ENCODE results near the gene GABRB1.
"Not testable (repeated sequence)": the region's sequence is repeated elsewhere in the genome, so short reads cannot be mapped to it uniquely, and the experiment has no call there.

Gene GABRB1

DNA sequence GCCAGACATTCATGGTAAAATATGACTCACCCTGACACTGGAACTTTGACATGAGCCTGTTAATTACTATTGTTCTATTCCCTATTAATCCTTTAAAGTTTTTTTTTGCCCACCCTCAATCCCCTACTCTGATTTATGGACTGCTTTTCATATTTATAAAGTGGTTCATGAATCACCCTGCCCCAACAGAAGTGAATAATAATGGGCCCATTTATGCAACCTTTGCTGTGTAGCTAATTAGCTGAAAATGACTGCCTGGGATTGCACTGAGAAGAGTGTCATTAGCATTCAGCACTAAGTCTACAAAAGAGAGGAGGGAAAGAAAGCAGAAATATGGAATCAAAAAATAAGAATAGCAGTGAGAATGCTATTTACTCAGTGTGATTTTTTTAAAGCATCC is 277.8 kb downstream of the GABRB1 start:
- no peak for DNase-seq (ENCODE audit: low read depth)

DNA sequence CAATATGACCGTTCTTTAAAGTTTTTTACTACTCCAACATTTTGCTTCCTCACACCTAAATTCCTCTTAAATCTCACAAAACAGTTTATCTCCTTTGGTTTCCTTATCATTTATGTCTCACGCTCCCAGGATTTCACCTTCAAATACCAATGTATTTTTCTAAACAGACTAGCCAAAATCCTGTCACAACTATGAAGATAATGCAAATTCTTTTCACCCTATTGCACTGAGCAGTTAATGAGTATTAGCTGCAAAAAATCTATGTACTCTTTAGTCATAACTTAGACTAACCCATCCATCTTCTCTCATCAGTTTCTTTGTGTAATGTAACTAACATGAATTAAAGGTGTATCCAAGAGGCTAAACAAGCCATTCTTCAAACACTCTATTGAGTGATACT is 280.8 kb downstream of the GABRB1 start:
- DNase-seq (ENCODE audit: low read depth), result no peak

DNA sequence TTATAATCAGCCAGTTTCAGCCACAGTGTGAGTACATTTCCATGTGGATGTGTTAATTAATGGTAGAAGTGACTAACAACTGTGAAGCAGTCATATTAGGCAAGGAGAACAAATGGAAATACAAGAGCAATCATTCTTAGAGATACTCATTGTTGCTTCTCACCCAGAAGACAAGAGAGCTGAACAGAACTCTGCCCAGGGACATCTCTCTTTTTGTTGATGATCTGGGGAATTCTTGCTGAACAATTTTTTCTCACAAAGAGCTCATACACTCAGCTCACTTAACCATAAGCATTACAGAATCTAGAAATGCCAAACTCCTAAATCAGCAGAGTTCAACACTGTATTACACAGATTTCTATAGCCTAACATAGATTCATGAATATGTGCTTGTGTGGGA is 282.0 kb downstream of the GABRB1 start:
- DNase-seq (ENCODE audit: low read depth), result no peak

DNA sequence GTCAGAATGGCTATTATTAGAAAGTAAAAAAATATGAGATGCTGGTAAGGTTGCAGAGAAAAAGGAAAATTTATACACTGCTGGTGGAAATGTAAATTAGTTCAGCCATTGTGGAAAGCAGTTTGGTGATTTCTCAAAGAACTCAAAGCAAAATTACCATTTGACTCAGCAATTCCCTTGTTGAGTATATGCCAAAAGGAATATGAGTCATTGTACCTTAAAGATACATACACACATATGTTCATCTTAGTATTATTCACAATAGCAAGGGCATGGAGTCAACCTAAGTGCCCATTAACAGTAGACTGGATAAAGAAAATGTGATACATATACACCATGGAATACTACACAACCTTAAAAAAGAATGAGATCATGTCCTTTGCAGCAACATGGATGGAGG is 284.0 kb downstream of the GABRB1 start:
- DNase-seq (ENCODE audit: low read depth), result no peak

DNA sequence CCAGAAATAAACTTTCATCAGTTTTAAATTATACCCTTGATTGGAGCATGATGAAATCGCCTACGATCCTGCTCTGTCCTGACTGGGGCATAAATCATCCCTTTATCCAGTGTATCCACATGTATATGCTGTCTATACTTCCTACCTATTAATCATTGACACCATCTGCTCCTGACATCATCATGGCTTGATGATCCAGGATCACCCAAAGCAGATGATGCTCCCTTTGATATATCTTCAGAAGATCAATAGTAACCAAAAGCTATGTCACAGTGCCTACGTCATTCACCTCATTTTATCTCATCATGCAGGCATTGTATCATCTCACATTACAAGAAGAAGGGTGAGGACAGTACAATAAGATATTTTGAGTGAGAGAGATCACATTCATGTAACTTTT is 294.7 kb downstream of the GABRB1 start:
- no peak for DNase-seq (ENCODE audit: low read depth)

DNA sequence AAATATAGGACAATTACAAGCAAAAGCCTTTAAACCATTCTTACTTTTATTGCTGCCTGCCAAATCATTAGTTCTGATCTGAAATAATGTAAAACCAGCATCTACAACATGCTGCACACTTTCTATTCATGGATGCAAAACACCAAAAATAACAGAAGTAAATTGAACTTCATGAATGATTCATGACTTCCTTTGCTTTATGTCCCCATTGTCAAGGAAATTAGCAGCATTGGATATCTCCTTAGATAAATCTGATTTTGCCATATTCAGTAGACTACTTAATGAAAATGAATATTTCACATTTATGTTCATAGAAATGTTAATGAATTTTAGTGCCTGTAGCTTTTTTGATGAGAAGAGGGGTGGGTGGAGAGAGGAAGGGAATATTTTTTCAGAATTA is 299.5 kb downstream of the GABRB1 start:
- no peak for DNase-seq (ENCODE audit: low read depth)

DNA sequence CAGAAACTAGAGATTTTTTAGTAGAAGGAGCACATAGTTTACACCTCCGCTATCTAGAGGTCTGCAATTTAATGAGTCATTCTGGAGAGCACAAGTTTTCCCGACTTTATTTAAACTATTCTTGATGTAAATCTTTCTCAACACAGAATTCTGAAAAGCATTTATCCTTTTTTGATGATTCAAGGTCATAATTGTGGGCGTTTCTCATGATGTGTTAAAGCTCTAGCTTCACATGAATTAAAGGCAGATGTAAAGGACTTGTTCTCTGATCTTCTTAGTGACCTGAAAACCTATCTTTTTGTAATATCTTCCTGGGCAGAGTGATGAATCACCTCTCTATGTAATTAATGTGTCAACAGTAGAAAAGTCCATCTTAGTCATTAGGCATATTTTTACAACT is 303.3 kb downstream of the GABRB1 start:
- DNase-seq (ENCODE audit: low read depth), result no peak

DNA sequence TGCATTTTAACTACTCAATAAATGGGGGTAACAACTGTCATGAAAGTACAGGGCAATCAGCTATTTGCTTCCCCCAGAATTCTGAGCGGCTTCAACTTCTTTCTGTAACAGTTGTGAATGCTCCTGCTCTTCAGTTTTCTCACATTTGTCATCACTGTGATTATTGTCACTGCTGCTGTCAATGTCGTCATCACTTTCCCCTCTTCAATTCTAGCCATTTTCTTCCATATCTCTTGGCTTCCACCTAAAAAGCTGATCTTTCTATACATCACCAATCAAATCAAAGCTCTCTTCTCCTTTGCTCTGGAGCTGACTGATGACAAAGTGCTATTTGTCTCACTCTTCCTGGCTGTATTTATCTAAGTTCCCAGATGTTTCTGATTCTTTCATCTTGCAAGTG is 306.5 kb downstream of the GABRB1 start:
- no peak for DNase-seq (ENCODE audit: low read depth)

DNA sequence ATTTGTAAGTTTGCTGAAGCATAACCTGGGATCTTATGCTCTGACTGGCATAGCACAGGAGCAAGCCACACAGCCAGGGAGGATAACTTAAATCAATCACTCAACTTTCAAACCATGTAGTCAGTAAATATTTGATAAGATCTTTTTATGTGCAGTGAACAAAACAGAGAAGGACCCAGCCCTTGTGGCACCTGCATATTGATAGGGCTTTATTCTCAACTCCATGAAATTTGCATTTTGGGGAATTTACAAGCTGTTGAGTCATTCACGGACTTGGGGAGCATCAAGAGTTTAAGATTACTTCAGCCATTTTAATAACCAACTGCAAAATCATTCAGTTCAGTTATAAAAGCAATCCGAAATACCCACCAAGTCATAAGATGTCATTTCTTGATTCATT is 309.5 kb downstream of the GABRB1 start:
- no peak for DNase-seq (ENCODE audit: low read depth)

DNA sequence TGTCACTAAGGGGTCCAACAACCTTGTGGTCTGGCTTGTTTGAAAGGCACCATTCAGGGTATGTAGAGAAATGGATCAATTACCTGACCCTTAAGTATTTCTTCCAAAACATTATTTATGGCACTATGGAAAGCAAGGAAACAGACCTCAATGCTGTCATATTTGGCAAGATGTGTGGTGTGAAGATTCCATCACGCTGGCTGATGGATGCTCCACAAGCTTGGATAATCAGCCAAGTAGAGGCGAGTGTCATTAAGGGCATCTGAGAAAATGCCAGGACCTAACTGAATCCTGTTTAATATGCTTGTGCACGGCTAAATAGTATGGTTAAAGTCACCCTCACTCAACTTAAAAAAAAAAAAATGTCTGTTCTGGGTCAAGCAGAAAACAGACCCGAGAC is 311.4 kb downstream of the GABRB1 start:
- no peak for DNase-seq (ENCODE audit: low read depth)

DNA sequence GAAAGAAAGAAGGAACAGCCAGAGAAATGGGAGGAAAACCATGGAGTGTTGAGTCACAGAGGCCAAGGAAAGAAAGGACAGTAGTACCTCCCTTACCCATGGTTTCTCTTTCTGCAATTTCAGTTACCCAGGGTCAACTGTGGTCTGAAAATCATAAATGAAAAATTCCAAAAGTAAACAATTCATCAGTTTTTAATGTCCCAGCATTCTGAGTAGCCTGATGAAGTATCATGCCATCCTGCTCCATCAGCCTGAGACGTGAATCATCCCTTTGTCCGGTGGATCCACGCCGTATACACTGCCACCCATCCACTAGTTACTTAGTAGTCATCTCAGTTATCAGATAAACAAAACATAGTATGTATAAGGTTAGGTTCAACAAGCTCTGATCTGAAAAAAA is 318.0 kb downstream of the GABRB1 start:
- DNase-seq (ENCODE audit: low read depth), result no peak

DNA sequence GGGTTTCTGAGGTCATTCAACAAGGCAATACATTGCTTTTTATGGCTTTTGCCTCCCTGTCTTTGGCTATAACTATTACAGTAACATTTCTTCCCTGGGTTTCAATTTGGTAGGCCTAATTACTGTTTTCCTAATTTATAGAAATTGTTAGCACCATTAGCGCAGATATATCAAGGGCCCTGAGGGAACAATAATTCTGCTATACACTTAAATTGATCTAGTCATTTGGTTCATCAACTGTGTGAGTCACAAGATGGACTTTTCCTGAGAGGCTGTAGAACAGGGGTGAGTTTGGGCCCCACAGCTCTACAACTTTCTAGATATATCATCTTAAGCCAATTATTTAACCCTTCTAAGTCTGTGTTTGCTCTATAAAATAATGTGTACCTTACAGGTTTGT is 324.2 kb downstream of the GABRB1 start:
- no peak for DNase-seq (ENCODE audit: low read depth)

DNA sequence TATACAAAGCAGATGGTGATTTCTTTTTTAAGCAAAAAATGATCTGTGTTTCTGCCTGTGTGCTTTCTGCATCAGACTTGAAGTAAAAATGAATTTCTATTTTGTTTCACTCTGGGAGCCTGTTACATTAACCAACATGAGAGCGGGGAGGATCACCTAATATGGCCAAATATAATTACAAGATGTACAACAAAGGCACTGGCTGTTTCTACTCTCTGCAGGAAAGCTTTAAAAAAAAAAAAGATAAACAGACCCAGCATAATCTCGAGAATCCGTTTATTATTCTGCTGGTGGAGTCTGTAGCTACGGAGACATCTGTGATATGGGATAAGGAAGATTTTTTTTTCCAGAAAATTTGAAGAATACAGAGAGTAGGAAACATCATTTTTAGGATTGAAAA is 328.5 kb downstream of the GABRB1 start:
- no peak for DNase-seq (ENCODE audit: low read depth)

DNA sequence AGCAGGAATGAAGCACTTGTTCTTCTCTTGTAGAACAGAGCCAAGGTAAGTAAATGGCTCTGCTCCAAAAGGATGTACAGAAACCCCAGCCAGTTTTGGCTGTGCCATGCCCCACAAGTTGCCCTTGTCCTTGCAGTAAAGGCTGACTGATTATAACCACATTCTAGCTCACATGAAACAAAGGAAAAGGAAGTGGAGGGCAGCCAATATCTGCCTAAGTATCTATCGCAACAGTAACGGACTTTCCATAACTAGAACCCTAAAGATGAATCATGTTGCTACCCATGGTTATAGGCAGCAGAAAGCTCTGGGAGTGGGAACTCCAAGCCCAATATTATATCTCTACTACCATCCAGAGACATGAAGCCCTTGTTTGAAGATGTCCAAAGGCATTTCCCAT is 336.4 kb downstream of the GABRB1 start:
- no peak for DNase-seq (ENCODE audit: low read depth)

DNA sequence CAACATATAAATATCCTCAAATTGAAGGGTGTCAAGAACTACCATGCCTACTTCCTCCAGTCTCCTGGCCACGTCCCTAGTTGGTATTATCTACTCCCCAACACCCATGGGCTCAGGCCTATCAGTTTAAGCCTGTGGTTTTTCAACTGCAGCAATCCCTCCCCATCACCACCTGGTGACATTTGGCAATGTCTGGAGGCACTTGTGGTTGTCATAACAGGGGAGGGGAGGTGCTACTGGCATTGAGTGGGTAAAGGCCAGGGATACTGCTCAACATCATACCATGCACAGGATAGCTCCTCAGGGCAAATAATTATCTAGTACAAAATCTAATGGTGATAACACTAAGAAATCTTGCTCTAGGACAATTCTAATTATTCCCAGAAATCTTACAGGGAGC is 336.8 kb downstream of the GABRB1 start:
- DNase-seq (ENCODE audit: low read depth), result no peak

DNA sequence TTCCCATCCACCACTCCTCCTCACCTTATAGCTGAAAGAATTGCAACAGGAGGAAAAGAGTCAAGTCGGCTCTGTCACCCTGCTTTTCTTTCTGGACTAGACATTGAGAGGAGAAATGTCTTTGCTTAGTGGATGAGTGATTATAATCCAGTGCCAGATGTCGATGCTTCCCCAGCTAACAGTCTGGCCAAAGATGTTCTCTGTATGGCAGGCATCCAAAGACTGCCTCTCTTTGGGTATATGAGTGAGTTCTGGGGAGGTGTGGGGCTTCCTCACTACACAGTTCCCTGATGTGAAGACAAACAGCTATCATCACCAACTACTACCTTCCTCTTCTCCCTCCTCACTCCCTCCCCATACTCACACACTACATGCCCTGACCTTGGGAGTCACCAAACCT is 341.2 kb downstream of the GABRB1 start:
- no peak for DNase-seq (ENCODE audit: low read depth)

DNA sequence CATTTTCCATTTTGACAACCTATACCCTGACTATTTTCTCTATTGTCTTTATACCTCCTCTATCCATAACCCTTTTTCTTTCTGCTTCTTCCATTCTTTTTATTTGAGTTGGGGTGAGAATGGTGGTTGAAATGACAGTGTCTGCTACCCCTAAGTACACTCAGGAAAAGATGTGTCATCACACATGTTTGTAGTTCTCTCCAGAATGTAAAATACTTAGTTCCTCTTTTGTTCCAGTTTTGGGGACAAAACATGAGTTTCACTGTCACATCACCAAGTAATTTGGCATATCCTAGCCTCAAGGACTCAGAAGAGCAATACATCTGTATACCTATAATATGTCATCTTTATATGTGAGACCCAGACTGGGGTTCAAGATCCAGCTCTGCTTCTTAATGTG is 341.8 kb downstream of the GABRB1 start:
- no peak for DNase-seq (ENCODE audit: low read depth)

DNA sequence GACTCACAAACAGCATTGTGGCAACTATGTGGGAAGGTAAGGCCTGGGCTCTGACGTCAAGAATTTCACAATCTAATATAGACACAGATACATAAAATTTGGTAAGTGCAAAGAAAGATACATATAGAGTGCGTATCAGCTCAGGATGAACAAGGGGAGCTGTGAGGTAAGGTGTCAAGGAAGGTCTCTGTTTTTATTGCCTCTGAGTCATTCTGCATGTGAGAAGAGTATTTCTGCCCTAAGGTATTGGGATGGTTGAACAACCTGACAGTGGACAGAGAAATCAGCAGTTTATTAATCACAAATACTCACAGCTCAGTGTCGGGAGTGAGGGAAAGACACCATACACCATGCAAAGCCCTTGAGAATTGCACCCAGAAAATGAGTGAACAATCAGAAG is 342.3 kb downstream of the GABRB1 start:
- no peak for DNase-seq (ENCODE audit: low read depth)

DNA sequence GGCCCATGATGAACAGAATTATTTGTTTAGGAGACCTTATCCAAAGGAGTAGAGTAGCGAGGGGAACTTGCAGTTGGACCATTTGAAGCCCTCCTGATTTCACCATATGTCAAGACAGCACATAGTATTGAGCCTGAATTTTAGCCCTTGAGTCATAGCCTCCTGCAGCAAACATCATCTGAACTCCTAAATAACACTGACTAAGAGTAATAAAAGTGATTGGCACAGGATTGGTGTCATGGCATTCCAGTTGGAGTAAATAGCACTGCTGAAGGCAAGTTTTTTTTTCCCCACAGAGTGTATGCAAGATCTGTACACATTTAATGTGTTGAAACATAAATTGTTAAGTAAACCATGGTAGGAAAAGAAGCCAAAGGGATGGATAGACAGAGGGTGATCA is 343.1 kb downstream of the GABRB1 start:
- DNase-seq (ENCODE audit: low read depth), result no peak

DNA sequence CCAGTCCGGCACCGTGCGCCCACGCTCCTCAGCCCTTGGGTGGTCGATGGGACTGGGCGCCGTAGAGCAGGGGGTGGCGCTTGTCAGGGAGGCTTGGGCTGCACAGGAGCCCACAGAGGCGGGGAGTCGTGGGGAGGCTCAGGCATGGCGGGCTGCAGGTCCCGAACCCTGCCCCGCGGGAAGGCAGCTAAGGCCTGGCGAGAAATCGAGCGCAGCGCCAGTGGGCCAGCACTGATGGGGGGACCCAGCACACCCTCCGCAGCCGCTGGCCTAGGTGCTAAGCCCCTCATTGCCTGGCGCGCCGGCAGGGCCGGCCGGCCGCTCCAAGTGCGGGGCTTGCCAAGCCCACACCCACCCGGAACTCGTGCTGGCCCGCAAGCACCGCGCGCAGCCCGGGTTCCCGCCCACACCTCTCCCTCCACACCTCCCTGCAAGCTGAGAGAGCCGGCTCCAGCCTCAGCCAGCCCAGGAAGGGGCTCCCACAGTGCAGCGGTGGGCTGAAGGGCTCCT is 346.7 kb downstream of the GABRB1 start:
- not testable (repeated sequence) for DNase-seq (ENCODE audit: low read depth)

DNA sequence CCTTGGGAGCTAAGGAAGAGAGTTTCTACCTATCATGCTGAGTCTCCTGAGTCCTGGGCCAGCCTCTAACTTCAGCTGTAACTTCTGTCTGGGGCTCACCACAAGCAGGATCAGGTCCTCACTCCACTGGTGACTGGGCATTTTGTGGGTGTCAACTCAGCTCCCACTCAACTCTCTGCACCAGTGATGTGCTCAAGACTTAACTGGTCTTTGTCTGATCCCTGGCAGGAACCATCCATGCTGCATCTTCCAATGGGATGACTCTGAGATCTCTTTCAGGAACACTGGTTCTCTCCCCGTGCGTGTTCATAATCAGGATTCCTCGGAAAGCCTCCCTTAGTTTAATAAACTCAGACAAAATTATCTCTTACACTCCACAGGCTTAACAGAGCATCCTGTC is 349.8 kb downstream of the GABRB1 start:
- DNase-seq (ENCODE audit: low read depth), result no peak

DNA sequence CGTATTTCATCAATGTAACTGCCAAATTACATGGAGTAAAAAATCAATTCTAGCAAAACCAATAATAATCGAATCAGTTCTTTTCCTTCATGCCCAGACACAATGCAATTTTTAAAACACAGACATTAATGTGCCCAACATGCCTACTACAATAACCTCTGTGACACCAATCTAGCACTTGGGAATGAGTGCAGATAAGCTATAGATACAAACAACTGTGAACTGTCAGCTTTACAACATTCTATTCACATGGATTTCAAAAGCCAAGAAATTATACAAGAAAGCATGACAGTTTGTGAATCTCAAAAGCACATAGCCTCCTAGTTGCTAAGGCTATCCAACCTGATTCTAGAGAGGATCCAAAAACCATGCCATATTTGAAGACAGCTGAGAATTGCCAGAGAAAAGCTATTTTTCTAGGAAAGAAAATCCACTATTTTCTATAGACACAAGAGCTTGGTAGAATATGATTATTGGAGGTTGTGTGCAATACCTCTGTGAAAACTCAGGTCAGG is 351.5 kb downstream of the GABRB1 start:
- DNase-seq (ENCODE audit: low read depth), result no peak

DNA sequence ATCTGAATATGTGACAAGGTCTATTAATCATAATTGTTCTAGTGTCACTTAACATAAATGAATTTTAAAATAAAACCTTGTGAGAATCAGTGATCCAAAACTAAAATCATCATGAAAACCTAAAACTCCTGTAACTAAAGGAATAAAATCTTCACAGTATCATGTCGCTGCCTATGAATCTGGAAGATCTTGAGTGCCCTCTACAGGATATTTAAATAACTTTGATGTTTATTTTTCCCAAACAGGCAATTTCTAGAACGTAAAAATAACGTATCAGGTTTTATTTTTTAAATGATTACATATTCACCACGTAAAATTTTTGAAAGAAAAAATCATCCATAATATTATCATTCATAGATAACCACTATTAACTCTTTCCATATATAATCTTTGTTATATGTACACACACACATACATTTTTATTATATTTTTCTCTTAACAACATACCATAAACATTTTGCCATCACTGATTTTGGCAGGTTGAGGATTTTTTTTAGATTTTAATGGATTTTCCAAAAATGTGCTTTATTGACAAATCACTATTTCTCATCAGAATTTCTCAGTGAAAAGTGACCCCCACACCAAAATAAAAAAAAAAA is 352.6 kb downstream of the GABRB1 start:
- DNase-seq (ENCODE audit: low read depth), result no peak

DNA sequence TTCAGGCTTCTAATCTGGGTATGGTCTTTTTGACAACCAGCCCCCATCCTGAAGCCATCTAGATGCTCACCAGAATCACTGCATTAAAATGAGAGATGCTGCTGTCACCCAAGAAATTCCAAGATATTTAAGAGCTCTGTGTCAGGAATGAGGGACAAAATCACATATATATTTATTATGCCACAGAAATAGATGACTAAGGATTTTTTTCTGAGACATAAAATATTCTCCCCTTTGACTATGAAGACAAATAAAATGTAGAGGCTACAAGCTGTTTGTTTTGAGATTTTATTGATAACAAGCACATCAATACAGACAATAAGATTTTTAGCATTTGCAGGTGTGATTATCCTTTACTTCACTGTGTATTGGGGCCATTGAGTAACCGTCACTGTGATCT is 354.8 kb downstream of the GABRB1 start:
- DNase-seq (ENCODE audit: low read depth), result no peak

Data from stimulated activated CD8-positive, alpha-beta memory T cell treated with anti-CD3 and anti-CD28 coated beads, Interleukin-12 subunit alpha, Interleukin-12 subunit beta, amount 100 ng/mL, for 1 hour (primary cell).